HG03469 (cell line): ENCODE measurements around the gene MT1E.

Source experiments
- ATAC-seq: cut with Tn5 transposase; IDR thresholded peaks from one replicate; pipeline ENCODE4 v1.9.1; 2021; ENCODE audit warnings: mild to moderate bottlenecking, moderate library complexity, moderate number of reproducible peaks; ENCODE audit not compliant: unreplicated experiment

MT1E gene

GRCh38 chr16:56623637-56624036, 1.9 kb upstream of the MT1E start:
- ATAC-seq, result no peak

GRCh38 chr16:56625943-56626654, 518 bp downstream of the MT1E start:
- ATAC-seq, result no peak

- ATAC-seq, result no peak
Measured at GRCh38 chr16:56626685-56627084, 1.1 kb downstream of the MT1E start.

- no peak for ATAC-seq
Measured at GRCh38 chr16:56628486-56629350, 3.1 kb downstream of the MT1E start.

GRCh38 chr16:56629531-56629930, 4.0 kb downstream of the MT1E start:
- no peak for ATAC-seq

- ATAC-seq, result peak; percentile 78
Measured at GRCh38 chr16:56630134-56630533, 4.6 kb downstream of the MT1E start.

- ATAC-seq, result no peak
Measured at GRCh38 chr16:56631197-56631596, 5.6 kb downstream of the MT1E start.

- ATAC-seq, result no peak
Measured at GRCh38 chr16:56631832-56632155, 6.2 kb downstream of the MT1E start.

GRCh38 chr16:56632156-56632847, 6.7 kb downstream of the MT1E start, which contains the start of gene MT1M:
TSS of gene MT1M (plus strand) at chr16:56632659. CDS start at chr16:56632732, 73 bp downstream.
- ATAC-seq, result no peak

GRCh38 chr16:56632848-56633365, 7.3 kb downstream of the MT1E start:
- no peak for ATAC-seq

GRCh38 chr16:56633535-56633934, 8.0 kb downstream of the MT1E start:
- ATAC-seq, result no peak

- ATAC-seq, result no peak
Measured at GRCh38 chr16:56634715-56635440, 9.3 kb downstream of the MT1E start.

- no peak for ATAC-seq
Measured at GRCh38 chr16:56635441-56635967, 9.9 kb downstream of the MT1E start.

GRCh38 chr16:56636616-56637413, 11.2 kb downstream of the MT1E start:
- no peak for ATAC-seq

- ATAC-seq, result no peak
Measured at GRCh38 chr16:56637814-56638750, 12.5 kb downstream of the MT1E start, which contains the start of gene MT1A. TSS of gene MT1A (plus strand) at chr16:56638666. CDS start at chr16:56638739, 73 bp downstream.

GRCh38 chr16:56639045-56639444, 13.5 kb downstream of the MT1E start:
- no peak for ATAC-seq

- ATAC-seq, result no peak
Measured at GRCh38 chr16:56640076-56640475, 14.5 kb downstream of the MT1E start.

- ATAC-seq, result no peak
Measured at GRCh38 chr16:56641166-56641565, 15.6 kb downstream of the MT1E start.
